Measurements from ENCODE around the gene USP24. TPM values are rescaled to one million over a fixed set of nuclear protein-coding genes. Genes with fewer than 3 reads are reported as not detected.

The USP24 gene
- total and polyA plus RNA-seq, 2 donors (not counting 1 experiment from before 2014, with no cell fraction given) = 18.9 to 152 TPM

- Histone ChIP-seq H3K4me1 (ENCODE audit: control insufficient read depth in 2 of 2, insufficient read depth in 2 of 2, low read length in 2 of 2) (no peaks in the 10 kb centered on the region), H3K27ac (ENCODE audit: low read length in 2 of 2) (no peak overlapping the region), H3K9ac (ENCODE audit: low read length) (no peak overlapping the region), H3K36me3 (replicated peaks in 1 of 2; ENCODE audit: control extremely low read depth in 1 of 2, control insufficient read depth in 1 of 2, extremely low read depth in 1 of 2, insufficient read depth in 2 of 2, low read length in 1 of 2) (no peaks in the 10 kb centered on the region), H3K79me2 (ENCODE audit: control insufficient read depth, insufficient read depth, low read length) (no peaks in the 10 kb centered on the region), H2AFZ (ENCODE audit: insufficient read depth, low read depth, low read length, poor library complexity, severe bottlenecking) (no peak overlapping the region), H3K4me2 (replicated peaks; ENCODE audit: low read depth, low read length, poor library complexity, severe bottlenecking) (no peak overlapping the region), H3K27me3 (replicated peaks in 1 of 4; ENCODE audit: control extremely low read depth in 1 of 4, control insufficient read depth in 3 of 4, insufficient read depth in 4 of 4, low read length in 3 of 4) (no peaks in the 10 kb centered on the region), H3K4me3 (ENCODE audit: control extremely low read depth in 1 of 5, extremely low read depth in 1 of 5, insufficient read depth in 1 of 5, low read depth in 2 of 5, low read length in 4 of 5) (no peak overlapping the region), H4K20me1 (ENCODE audit: control insufficient read depth, insufficient read depth, low read length, poor library complexity, severe bottlenecking) (no peaks in the 10 kb centered on the region), H3K9me3 (ENCODE audit: control extremely low read depth in 1 of 3, control insufficient read depth in 2 of 3, insufficient read depth in 1 of 3, low read length in 2 of 3) (no peaks in the 10 kb centered on the region)
- TF ChIP-seq EZH2 (IDR thresholded peaks at IDR 0.05; ENCODE audit: borderline replicate concordance, insufficient read depth, low read depth, low read length, poor library complexity, severe bottlenecking) = no peak
- no peak for TF ChIP-seq CTCF (IDR thresholded peaks at IDR 0.05)
- 96% methylated on average over 3 of the region's 5 CpGs for WGBS (ENCODE audit: insufficient coverage)
- DNase-seq = no peak
- ChIA-PET CTCF (no interaction called here), POLR2A (no interaction called here)
- Mint-ChIP-seq H3K4me1 (no peaks in the 10 kb centered on the region), H3K27ac (no peak overlapping the region), H3K9me3 (ENCODE audit: insufficient read depth) (no peaks in the 10 kb centered on the region), H3K4me3 (no peak overlapping the region), H3K27me3 (peaks cover 3% of the 10 kb centered on the region)
- intact Hi-C loops (cut with micrococcal nuclease) = no loop called here
- ATAC-seq (ENCODE audit: low read depth) = no peak
These were observed 160.8 kb downstream of the USP24 start for GRCh38 chr1:55054396-55054795.

DNA sequence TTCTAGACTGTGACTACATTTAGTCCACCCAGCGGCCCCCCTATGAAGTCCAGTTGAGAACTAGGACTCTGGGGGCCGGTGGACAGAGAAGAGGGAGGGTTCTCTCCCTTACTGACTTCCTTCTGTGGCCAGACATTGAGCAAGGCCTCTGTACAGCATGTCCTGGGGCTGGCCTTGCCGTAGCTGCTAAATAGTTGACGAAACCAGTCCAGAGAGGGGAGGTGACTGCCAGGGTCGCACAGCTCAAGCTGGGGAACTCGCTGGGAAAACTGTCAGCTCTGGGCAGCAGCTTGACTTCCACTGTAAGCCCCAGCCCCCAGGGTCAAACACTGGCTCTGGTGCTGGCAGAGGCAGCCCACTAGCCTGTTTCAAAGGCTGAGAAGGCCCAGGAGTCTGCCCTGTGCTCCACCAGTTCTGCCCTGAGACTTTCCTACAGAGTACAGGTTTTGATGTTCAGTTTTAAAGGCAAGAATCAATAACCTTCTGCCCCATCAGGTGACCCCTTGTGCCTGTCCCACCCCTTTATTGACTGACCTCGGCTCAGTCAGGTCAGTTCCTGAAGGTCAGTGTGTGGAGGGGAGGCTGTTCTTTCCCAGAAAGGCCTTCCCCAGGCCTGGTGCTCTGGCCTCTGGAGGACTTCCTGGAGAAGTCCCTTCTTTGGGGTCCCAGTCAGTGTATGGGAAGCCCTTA is 161.8 kb downstream of the USP24 start:
- H3K4me1 ChIP-seq (ENCODE audit: control insufficient read depth in 2 of 2, insufficient read depth in 2 of 2, low read length in 2 of 2) = no peaks in the 10 kb centered on the region
- no peak overlapping the region for H2AFZ ChIP-seq (ENCODE audit: insufficient read depth, low read depth, low read length, poor library complexity, severe bottlenecking)
- H3K27me3 Mint-ChIP-seq = peaks cover 3% of the 10 kb centered on the region
- H4K20me1 ChIP-seq (ENCODE audit: control insufficient read depth, insufficient read depth, low read length, poor library complexity, severe bottlenecking) = no peaks in the 10 kb centered on the region
- H3K27ac ChIP-seq (ENCODE audit: low read length in 2 of 2) = no peak overlapping the region
- no peaks in the 10 kb centered on the region for H3K9me3 ChIP-seq (ENCODE audit: control extremely low read depth in 1 of 3, control insufficient read depth in 2 of 3, insufficient read depth in 1 of 3, low read length in 2 of 3)
- no peaks in the 10 kb centered on the region for H3K36me3 ChIP-seq (replicated peaks in 1 of 2; ENCODE audit: control extremely low read depth in 1 of 2, control insufficient read depth in 1 of 2, extremely low read depth in 1 of 2, insufficient read depth in 2 of 2, low read length in 1 of 2)
- H3K9ac ChIP-seq (ENCODE audit: low read length) = no peak overlapping the region
- no peaks in the 10 kb centered on the region for H3K79me2 ChIP-seq (ENCODE audit: control insufficient read depth, insufficient read depth, low read length)
- ATAC-seq (ENCODE audit: low read depth) = no peak
- no peaks in the 10 kb centered on the region for H3K4me1 Mint-ChIP-seq
- TF ChIP-seq CTCF (IDR thresholded peaks at IDR 0.05) = no peak
- no peak for TF ChIP-seq EZH2 (IDR thresholded peaks at IDR 0.05; ENCODE audit: borderline replicate concordance, insufficient read depth, low read depth, low read length, poor library complexity, severe bottlenecking)
- no peaks in the 10 kb centered on the region for H3K27me3 ChIP-seq (replicated peaks in 1 of 4; ENCODE audit: control extremely low read depth in 1 of 4, control insufficient read depth in 3 of 4, insufficient read depth in 4 of 4, low read length in 3 of 4)
- H3K4me3 Mint-ChIP-seq = no peak overlapping the region
- DNase-seq = no peak
- ChIA-PET CTCF (no interaction called here), POLR2A (no interaction called here)
- H3K9me3 Mint-ChIP-seq (ENCODE audit: insufficient read depth) = no peaks in the 10 kb centered on the region
- H3K4me3 ChIP-seq (ENCODE audit: control extremely low read depth in 1 of 5, extremely low read depth in 1 of 5, insufficient read depth in 1 of 5, low read depth in 2 of 5, low read length in 4 of 5) = no peak overlapping the region
- H3K27ac Mint-ChIP-seq = no peak overlapping the region
- intact Hi-C loops (cut with micrococcal nuclease) = no loop called here
- 73% methylated on average over 5 of the region's 7 CpGs for WGBS (ENCODE audit: insufficient coverage)
- H3K4me2 ChIP-seq (replicated peaks; ENCODE audit: low read depth, low read length, poor library complexity, severe bottlenecking) = no peak overlapping the region

Data from B cell (primary cell).